ENCODE results near the gene CRTC1.

The CRTC1 gene

GRCh38 chr19:18754501-18754900 is 71.0 kb downstream of the CRTC1 start:
- H3K27ac ChIP-seq (ENCODE audit: low read depth, low read length), result no peak overlapping the region
- no peaks in the 10 kb centered on the region for H3K9me3 ChIP-seq (ENCODE audit: insufficient read depth, low read length)
- H2AFZ ChIP-seq (ENCODE audit: low read depth, low read length, severe bottlenecking), result no peak overlapping the region
- no peaks in the 10 kb centered on the region for H3K79me2 ChIP-seq (ENCODE audit: insufficient read depth, low read length)
- no peak overlapping the region for H3K4me2 ChIP-seq (ENCODE audit: low read depth, low read length, poor library complexity, severe bottlenecking)
- no peaks in the 10 kb centered on the region for H3K27me3 ChIP-seq (ENCODE audit: low read length)
- H3K36me3 ChIP-seq (ENCODE audit: low read length), result no peaks in the 10 kb centered on the region
- no peaks in the 10 kb centered on the region for H3F3A ChIP-seq (ENCODE audit: insufficient read depth)
- no peak overlapping the region for H3K4me3 ChIP-seq (ENCODE audit: insufficient read depth, low read length, poor library complexity, severe bottlenecking)
- no peak overlapping the region for H3K9ac ChIP-seq (ENCODE audit: low read length)
- no peaks in the 10 kb centered on the region for H4K20me1 ChIP-seq (ENCODE audit: low read depth, low read length)
- TF ChIP-seq EZH2phosphoT487 (conservative IDR thresholded peaks at IDR 0.05; ENCODE audit: low read length), result no peak
- TF ChIP-seq CTCF (IDR thresholded peaks at IDR 0.05; ENCODE audit: insufficient read depth, low read length, poor library complexity, severe bottlenecking), result no peak
- no peaks in the 10 kb centered on the region for H3K9me2 ChIP-seq (replicated peaks; ENCODE audit: insufficient read depth, low read length)

- TF ChIP-seq CTCF (IDR thresholded peaks at IDR 0.05; ENCODE audit: insufficient read depth, low read length, poor library complexity, severe bottlenecking) (no peak), EZH2phosphoT487 (conservative IDR thresholded peaks at IDR 0.05; ENCODE audit: low read length) (no peak)
- H3K36me3 ChIP-seq (ENCODE audit: low read length), result no peaks in the 10 kb centered on the region
- no peak overlapping the region for H3K9ac ChIP-seq (ENCODE audit: low read length)
- H3K79me2 ChIP-seq (ENCODE audit: insufficient read depth, low read length), result no peaks in the 10 kb centered on the region
- no peaks in the 10 kb centered on the region for H4K20me1 ChIP-seq (ENCODE audit: low read depth, low read length)
- no peak overlapping the region for H2AFZ ChIP-seq (ENCODE audit: low read depth, low read length, severe bottlenecking)
- H3K4me2 ChIP-seq (ENCODE audit: low read depth, low read length, poor library complexity, severe bottlenecking), result no peak overlapping the region
- no peaks in the 10 kb centered on the region for H3K9me2 ChIP-seq (replicated peaks; ENCODE audit: insufficient read depth, low read length)
- H3K27me3 ChIP-seq (ENCODE audit: low read length), result no peaks in the 10 kb centered on the region
- no peaks in the 10 kb centered on the region for H3F3A ChIP-seq (ENCODE audit: insufficient read depth)
- H3K4me3 ChIP-seq (ENCODE audit: insufficient read depth, low read length, poor library complexity, severe bottlenecking), result no peak overlapping the region
- H3K9me3 ChIP-seq (ENCODE audit: insufficient read depth, low read length), result no peaks in the 10 kb centered on the region
- H3K27ac ChIP-seq (ENCODE audit: low read depth, low read length), result no peak overlapping the region
These were observed 73.4 kb downstream of the CRTC1 start for GRCh38 chr19:18756896-18757295.

DNA sequence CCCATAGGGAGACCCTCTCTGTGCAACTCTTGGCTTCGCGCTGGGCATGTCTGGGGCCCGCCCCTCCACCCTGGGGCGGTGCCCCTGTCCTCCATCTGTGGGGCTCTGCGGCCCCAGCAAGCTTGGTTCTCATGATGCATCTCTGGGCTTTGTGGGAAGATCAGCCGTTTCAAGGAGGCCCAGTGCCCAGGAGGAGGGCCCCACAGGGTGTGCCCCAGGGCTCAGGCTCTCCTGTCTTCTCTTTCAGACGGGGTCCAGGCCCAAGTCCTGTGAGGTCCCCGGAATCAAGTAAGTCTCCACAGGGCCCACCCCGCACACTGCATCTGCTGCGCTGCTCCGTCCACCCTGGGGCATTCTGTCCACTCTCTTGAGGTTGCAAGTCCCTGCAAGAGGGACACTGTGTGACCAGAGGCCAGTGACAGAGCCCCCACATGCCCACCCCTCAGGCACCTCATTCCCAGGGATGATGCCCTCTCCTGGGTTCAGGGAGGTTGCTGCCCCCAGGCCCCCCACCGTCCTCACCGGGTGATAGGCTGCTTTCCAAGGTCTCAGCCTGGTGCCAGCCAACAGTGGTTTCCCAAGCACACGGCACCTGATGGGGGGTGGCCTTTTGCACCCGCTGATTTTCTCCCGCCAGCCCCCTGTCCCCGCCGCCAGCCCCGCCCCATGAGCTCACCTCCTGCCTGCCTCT is 76.0 kb downstream of the CRTC1 start:
- Histone ChIP-seq H3F3A (ENCODE audit: insufficient read depth) (no peaks in the 10 kb centered on the region), H3K79me2 (ENCODE audit: insufficient read depth, low read length) (no peaks in the 10 kb centered on the region), H3K9me2 (replicated peaks; ENCODE audit: insufficient read depth, low read length) (no peaks in the 10 kb centered on the region), H4K20me1 (ENCODE audit: low read depth, low read length) (no peaks in the 10 kb centered on the region), H3K4me2 (ENCODE audit: low read depth, low read length, poor library complexity, severe bottlenecking) (no peak overlapping the region), H3K27ac (ENCODE audit: low read depth, low read length) (no peak overlapping the region), H3K36me3 (ENCODE audit: low read length) (no peaks in the 10 kb centered on the region), H2AFZ (ENCODE audit: low read depth, low read length, severe bottlenecking) (no peak overlapping the region), H3K27me3 (ENCODE audit: low read length) (no peaks in the 10 kb centered on the region), H3K9me3 (ENCODE audit: insufficient read depth, low read length) (no peaks in the 10 kb centered on the region), H3K9ac (ENCODE audit: low read length) (no peak overlapping the region), H3K4me3 (ENCODE audit: insufficient read depth, low read length, poor library complexity, severe bottlenecking) (no peak overlapping the region)
- no peak for TF ChIP-seq CTCF (IDR thresholded peaks at IDR 0.05; ENCODE audit: insufficient read depth, low read length, poor library complexity, severe bottlenecking)
- no peak for TF ChIP-seq EZH2phosphoT487 (conservative IDR thresholded peaks at IDR 0.05; ENCODE audit: low read length)

All from SU-DHL-6 (cell line).